Kidney capillary endothelial cell (primary cell): Measurements from ENCODE around the gene THUMPD3.

ENCODE experiments used
- DNase-seq: peaks from one replicate; pipeline ENCODE4 v3.0.0-alpha.2; 2018; ENCODE audit warnings: low spot score

THUMPD3 gene

GRCh38 chr3:9422712-9423424, 60.0 kb downstream of the THUMPD3 start:
- DNase-seq = peak; percentile 95

DNA sequence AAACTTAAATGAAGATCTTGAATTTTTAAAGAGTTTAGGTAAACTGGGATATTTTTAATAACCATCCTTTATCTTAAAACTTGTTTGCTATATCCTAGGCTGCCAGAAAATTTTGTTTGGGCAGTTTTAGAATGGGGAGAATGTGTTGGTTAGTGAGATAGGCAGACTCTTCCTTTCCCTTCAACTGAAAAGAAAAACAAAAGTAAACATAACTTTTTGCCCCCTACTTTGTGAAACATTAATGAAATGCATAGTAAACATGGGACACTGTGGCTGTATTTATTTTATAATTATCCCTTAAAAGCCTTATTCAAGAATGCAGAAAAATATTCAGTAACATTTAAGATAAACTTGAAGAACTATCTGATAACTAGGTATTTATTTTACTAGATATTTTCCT, 65.6 kb downstream of the THUMPD3 start:
- DNase-seq = no peak

- no peak for DNase-seq
Measured at GRCh38 chr3:9430733-9431132, 67.9 kb downstream of the THUMPD3 start.

DNA sequence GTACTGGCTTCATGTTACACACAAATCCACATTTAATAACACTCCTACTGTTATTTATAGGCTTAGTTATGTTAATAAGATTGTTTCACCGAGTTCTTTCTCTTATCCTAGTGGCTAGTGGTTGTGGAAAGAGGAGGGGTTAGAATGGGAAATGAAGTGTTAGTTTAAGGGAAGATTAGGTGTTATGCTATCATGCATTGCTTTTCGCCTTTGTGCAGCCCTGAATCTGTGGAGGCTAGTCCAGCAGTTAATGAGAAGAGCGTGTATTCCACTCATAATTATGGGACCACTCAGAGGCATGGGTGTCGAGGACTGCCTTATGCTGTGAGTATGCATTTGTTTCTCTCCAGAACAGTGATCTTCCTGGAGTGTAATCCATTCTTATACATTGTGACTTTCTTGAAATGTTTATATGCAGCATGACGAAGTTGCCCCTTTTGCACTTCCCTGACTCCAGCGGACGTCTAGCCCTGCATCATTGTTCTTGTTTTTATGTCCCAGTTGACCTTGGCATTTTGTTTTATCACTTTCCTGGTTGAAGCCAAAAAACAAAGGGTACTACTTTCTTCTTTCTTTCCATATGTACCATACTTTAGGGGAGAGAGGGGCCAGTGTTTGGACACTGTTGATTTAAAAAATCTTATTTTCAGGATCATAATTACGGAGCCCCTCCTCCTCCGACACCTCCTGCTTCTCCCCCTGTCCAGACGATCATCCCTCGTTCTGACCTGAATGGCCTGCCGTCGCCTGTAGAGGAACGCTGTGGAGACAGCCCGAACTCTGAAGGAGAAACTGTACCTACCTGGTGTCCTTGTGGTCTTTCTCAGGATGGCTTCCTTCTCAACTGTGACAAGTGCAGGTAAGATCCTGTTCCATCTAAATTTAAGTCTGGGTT, 71.0 kb downstream of the THUMPD3 start:
- DNase-seq = no peak

DNA sequence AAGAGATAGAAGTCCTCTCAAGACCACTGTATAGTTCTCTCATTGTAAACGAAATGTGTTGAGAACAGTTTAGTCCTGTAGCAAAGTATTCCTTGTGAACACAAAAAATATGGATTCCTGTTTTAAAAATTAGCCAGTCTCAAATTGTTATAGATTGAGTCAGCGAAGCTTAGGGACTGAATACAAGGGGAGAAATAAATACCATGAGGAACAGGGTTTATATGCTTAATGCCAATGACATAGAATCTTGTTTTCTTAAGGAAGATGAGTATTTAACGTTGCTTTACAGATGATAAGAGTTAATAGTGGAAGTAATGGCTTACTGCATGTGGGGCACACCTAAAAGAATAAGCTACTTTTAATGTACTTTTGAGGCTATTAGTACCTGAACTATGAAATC, 72.5 kb downstream of the THUMPD3 start:
- DNase-seq = no peak
